GM12873 (cell line): ENCODE measurements around the gene OR2T35.
"Not testable (repeated sequence)": the region's sequence is repeated elsewhere in the genome, so short reads cannot be mapped to it uniquely, and the experiment has no call there.

Source experiments
- TF ChIP-seq, protein P1 (sequence below): IDR thresholded peaks from 2 replicates; pipeline ENCODE4 v1.5.1; 2012; ENCODE audit warnings: low read depth, mild to moderate bottlenecking, moderate library complexity, low read length, control low read depth; ENCODE audit not compliant: insufficient read depth; ENCODE audit errors: missing control alignments

OR2T35 gene

GRCh38 chr1:248634991-248635390 lies 10.1 kb downstream of the OR2T35 start, which contains the start of gene OR2T11:
OR2T11 (minus strand) TSS chr1:248635091; CDS start chr1:248627128, 7,963 bp downstream.
- TF ChIP-seq, protein P1, sequence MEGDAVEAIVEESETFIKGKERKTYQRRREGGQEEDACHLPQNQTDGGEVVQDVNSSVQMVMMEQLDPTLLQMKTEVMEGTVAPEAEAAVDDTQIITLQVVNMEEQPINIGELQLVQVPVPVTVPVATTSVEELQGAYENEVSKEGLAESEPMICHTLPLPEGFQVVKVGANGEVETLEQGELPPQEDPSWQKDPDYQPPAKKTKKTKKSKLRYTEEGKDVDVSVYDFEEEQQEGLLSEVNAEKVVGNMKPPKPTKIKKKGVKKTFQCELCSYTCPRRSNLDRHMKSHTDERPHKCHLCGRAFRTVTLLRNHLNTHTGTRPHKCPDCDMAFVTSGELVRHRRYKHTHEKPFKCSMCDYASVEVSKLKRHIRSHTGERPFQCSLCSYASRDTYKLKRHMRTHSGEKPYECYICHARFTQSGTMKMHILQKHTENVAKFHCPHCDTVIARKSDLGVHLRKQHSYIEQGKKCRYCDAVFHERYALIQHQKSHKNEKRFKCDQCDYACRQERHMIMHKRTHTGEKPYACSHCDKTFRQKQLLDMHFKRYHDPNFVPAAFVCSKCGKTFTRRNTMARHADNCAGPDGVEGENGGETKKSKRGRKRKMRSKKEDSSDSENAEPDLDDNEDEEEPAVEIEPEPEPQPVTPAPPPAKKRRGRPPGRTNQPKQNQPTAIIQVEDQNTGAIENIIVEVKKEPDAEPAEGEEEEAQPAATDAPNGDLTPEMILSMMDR: not testable (repeated sequence)

DNA sequence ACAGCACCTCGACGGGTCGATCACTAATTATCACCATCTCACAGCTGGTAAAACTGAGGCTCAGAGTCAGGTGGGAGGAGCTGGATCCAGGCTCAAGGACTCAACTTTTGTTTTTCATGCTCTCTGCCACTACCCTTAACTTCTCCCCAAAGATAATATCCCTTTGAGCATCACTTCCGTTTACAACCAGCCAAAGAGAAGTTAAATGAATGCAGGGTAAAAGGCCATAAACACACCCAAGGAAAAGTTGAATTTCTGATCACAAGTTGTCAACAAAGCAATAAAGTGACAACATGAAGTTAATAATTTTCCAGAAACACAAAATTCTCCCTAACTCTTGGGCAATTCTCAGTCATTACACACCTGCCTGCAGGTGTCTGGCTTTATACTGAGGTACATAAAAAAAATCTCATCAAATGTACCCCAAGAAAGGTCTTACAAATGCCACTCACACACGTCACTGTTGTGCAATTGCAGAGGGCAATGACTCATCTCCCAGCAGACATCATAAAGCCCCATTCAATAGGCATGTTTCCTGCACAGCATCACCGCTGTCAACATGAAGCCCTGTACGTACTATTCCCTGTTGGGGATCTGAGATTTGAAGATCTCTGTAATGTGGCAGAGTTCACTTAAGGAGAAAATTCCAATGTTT lies 13.6 kb downstream of the OR2T35 start:
- TF ChIP-seq, protein P1: no peak

- TF ChIP-seq, protein P1: no peak
Observed at GRCh38 chr1:248630551-248630950, 14.5 kb downstream of the OR2T35 start.

DNA sequence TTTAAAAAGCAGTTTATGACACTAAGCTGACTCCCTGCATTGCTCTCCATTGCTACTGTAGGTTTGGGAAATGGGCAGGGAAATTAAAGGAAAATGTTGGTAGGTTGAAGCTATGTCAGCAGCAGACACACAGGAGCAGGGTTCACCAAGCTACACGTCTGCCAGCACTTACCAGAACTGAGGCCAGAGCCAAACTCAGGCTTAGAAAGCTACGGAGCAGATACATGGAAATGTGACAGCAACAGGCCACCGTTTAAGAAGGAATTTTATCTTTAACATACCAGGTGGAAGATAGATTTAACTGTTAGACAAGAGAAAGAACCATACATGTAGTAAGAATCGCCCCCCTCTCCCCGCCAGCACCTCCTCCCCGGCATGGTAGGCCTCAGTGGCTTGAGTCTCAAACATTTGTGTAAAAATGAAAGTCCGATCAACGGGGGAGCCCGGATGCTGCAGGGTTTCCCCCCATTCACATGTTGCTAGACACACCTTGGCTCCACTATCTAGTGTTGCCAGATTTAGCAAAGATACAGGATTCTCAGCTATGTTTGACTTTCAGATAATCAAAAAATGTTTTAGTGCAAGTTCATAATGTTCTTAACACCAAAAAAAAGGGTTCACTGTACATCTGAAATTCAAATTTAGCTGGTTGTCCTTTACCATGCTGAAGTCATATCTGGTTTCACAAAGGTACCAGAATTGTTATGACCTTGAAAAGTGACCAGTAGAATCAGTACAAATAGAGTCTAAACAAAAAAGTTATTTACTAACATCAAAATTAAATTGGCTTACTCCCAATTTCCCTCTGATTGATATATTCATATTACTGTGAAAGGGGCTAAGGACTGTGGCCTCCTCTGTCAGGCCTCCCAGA lies 16.9 kb downstream of the OR2T35 start:
- TF ChIP-seq, protein P1: no peak

- TF ChIP-seq, protein P1: no peak
Observed at GRCh38 chr1:248625971-248626370, 19.1 kb downstream of the OR2T35 start.

DNA sequence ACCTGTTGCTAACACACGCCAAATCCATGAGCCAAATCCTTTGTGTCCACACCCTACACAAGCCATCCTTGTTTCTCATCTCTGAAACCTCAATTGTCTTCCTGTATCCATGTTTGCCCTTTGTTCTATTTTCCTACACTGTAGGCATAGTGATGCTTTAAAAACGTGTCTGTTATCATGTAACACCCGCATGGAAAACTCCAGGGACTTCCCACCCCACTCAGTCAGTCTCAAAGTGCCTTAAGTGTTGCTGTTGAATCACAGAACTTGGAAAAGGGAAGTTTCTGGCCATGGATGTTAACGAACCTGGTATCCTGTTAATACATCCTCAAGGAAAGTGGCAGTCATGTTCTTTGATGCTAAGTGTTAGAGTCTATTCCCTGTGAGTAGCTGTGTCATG lies 19.9 kb downstream of the OR2T35 start:
- TF ChIP-seq, protein P1: no peak

GRCh38 chr1:248622570-248623001 lies 22.5 kb downstream of the OR2T35 start:
- TF ChIP-seq, protein P1: peak; percentile 58
